ENCODE measurements around the gene CTDSPL. TPM values are rescaled to one million over a fixed set of nuclear protein-coding genes. Genes with fewer than 3 reads are reported as not detected.
"Not testable (repeated sequence)": the region's sequence is repeated elsewhere in the genome, so short reads cannot be mapped to it uniquely, and the experiment has no call there.

CTDSPL gene
- polyA plus RNA-seq, 1 experiment = 40.4 TPM

DNA sequence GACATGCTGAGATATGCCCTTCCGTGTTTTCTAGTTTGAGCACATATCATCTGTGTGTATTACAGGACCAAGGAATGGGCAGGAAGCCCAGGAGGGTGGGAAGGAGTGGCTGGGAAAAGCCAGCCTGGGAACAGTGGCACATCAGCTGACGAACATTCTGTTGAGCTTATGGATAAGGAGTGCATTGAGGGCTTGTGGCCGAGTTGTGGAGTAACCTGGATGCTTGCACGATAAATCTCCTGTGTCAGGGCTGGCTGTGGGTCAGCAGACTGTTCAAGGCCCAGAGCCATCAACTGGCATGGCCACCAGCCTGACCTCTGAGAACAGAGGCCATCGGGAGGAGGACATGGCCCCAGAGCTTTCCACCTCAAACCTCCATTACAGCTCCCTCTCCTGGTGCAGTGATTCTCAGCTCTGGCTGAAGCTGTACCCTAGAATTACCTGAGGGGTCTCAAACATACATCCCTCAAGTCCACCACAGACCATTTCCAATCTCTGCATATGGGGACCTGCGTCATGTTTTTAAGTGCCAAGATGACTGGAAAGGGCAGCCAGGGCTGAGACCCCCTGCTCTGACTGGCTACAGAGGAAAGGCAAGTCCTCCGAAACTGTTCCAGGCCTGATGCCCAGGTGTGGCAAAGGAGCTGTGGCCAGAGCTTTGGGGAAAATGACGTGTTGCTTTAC lies 124.1 kb downstream of the CTDSPL start:
- no peaks in the 10 kb centered on the region; the same call in 1 of the 2 replicates for H3K9me3 ChIP-seq (ENCODE audit: control insufficient read depth, insufficient read depth, low read length)
- ChIA-PET CTCF (interaction anchor here (1.9 to 2.1 kb wide), 2 partner anchors 11 kb away, joined by 8 to 13 read pairs; no protein-coding TSS in a partner anchor), POLR2A (no interaction called here)
- no peak overlapping the region for H3K4me3 ChIP-seq (ENCODE audit: low read depth, low read length)
- TF ChIP-seq, protein P1, sequence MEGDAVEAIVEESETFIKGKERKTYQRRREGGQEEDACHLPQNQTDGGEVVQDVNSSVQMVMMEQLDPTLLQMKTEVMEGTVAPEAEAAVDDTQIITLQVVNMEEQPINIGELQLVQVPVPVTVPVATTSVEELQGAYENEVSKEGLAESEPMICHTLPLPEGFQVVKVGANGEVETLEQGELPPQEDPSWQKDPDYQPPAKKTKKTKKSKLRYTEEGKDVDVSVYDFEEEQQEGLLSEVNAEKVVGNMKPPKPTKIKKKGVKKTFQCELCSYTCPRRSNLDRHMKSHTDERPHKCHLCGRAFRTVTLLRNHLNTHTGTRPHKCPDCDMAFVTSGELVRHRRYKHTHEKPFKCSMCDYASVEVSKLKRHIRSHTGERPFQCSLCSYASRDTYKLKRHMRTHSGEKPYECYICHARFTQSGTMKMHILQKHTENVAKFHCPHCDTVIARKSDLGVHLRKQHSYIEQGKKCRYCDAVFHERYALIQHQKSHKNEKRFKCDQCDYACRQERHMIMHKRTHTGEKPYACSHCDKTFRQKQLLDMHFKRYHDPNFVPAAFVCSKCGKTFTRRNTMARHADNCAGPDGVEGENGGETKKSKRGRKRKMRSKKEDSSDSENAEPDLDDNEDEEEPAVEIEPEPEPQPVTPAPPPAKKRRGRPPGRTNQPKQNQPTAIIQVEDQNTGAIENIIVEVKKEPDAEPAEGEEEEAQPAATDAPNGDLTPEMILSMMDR (IDR thresholded peaks at IDR 0.05; ENCODE audit: low read depth, low read length) = no peak
- DNase-seq (ENCODE audit: low read depth, low spot score) = no peak
- no peaks in the 10 kb centered on the region for H3K27me3 ChIP-seq (ENCODE audit: control insufficient read depth, insufficient read depth, low read length)
- no peak overlapping the region for H3K27ac ChIP-seq (ENCODE audit: low read depth, low read length)

DNA sequence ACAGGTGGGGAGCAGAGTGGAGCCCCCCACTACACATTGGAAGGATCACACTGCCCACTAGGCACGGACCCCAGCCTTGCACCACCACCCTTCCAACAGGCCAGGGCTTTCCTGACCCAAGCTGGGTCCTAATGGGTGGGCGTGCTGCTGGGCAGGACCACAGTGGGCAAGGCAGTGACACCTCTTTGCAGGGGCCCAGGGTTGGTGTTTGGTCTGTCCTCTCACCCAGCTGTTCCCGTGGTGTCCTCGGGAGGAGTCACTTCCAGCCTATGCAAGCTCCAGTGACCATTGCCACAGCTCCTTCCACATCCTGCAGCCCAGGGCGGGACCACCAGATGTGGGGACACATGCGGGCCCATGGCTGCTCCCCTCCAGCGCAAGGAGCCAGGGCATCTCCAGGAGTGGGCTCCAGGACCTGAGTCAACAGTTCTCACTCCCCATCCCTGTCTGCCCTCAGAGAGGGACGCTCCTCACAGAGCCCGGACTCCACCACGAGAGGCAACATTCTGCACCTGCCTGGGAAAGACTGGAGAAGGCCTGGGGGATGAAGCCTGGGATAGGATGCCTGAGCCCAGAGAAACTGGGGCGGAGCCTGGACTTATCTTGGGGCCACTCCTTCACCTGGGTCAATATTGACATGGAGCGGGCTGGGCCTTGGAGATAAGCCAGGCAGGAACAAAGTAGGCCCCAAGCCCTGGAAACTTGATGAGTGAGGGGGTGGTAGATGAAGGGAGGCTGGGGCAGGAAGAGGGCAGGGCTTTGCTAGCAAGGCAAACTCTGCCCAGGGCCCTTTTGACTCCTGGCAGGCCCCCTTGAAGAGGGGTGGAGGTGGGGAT lies 125.0 kb downstream of the CTDSPL start:
- CTCF ChIA-PET = interaction anchor here (0.9 to 2.1 kb wide), 3 partner anchors 10 to 12 kb away, joined by 8 to 13 read pairs (median 8); no protein-coding TSS in a partner anchor
- H3K4me3 ChIP-seq (ENCODE audit: low read depth, low read length) = no peak overlapping the region
- H3K27ac ChIP-seq (ENCODE audit: low read depth, low read length) = no peak overlapping the region
- TF ChIP-seq, protein P1 (IDR thresholded peaks at IDR 0.05; ENCODE audit: low read depth, low read length) = no peak
- H3K9me3 ChIP-seq (ENCODE audit: control insufficient read depth, insufficient read depth, low read length) = no peaks in the 10 kb centered on the region; the same call in 1 of the 2 replicates
- DNase-seq (ENCODE audit: low read depth, low spot score) = no peak
- peaks cover 1% of the 10 kb centered on the region for H3K27me3 ChIP-seq (ENCODE audit: control insufficient read depth, insufficient read depth, low read length)
- POLR2A ChIA-PET = no interaction called here

DNA sequence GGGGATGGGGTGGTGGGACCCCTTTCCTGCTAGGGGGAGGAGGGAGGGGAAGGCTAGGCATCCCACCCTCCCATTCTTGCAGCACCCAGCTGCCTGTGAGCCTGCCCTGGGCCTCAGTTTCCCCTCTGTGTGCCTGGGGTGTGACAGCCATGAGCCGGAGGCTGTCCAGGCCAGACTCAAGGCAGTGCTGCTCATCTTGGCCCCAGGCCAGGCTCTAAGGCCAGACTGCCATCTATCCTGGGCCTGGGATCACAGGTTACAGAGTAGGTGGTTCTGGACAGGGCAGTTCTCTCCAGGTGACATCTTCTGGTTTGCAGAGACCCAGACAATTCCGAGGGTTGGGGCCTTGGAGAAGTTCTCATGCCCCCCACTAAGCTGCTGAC lies 125.6 kb downstream of the CTDSPL start:
- TF ChIP-seq, protein P1 (IDR thresholded peaks at IDR 0.05; ENCODE audit: low read depth, low read length) = no peak
- H3K9me3 ChIP-seq (ENCODE audit: control insufficient read depth, insufficient read depth, low read length) = no peaks in the 10 kb centered on the region; the same call in 1 of the 2 replicates
- H3K27me3 ChIP-seq (ENCODE audit: control insufficient read depth, insufficient read depth, low read length) = peaks cover 4% of the 10 kb centered on the region
- DNase-seq (ENCODE audit: low read depth, low spot score) = no peak
- ChIA-PET POLR2A (no interaction called here), CTCF (interaction anchor here (0.9 kb wide), 1 partner anchor 10 kb away, joined by 8 read pairs; no protein-coding TSS in a partner anchor)
- H3K4me3 ChIP-seq (ENCODE audit: low read depth, low read length) = no peak overlapping the region
- no peak overlapping the region for H3K27ac ChIP-seq (ENCODE audit: low read depth, low read length)

DNA sequence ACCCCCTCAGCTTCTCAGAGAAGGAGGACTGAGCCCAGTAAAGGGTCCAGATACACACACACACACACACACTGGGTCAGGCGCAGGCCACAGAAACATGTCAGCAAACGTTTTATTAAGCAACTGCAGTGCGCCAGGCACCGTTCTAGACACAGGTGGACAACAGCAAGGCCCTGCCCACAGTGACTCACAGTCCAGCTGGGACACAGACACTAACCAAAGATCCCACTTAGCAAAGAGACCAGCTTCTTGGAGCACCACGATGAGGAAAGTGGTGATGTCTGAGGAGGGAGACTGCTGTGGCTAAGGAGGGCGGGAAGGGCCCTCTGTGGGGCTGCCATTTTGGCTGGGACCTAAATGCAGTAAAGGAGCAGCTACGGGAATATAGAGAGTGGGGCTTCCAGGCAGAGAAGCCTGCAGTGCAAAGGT lies 126.1 kb downstream of the CTDSPL start:
- ChIA-PET POLR2A (no interaction called here), CTCF (interaction anchor here (0.9 kb wide), 1 partner anchor 9 kb away, joined by 8 read pairs; no protein-coding TSS in a partner anchor)
- DNase-seq (ENCODE audit: low read depth, low spot score) = no peak

DNA sequence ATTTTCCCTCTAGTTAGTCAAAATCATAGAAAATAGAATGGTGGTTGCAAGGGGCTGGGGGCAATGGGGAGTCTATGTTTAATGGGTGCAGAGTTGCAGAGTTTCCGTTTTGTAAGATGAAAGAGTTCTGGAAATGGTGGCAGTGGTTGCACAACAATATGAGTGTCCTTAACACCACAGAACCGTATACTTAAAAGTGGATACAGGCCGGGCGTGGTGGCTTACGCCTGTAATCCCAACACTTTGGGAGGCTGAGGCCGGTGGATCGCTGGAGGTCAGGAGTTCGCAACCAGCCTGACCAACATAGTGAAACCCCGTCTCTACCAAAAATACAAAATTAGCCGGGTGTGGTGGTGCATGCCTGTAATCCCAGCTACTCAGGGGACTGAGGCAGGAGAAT lies 126.7 kb downstream of the CTDSPL start:
- CTCF ChIA-PET; H3K9me3 ChIP-seq (ENCODE audit: control insufficient read depth, insufficient read depth, low read length); POLR2A ChIA-PET; H3K27me3 ChIP-seq (ENCODE audit: control insufficient read depth, insufficient read depth, low read length); H3K4me3 ChIP-seq (ENCODE audit: low read depth, low read length); H3K27ac ChIP-seq (ENCODE audit: low read depth, low read length); DNase-seq (ENCODE audit: low read depth, low spot score): not testable (repeated sequence)

More for the DNA sequence above, 126.1 kb downstream of the CTDSPL start:
- TF ChIP-seq, protein P1 (IDR thresholded peaks at IDR 0.05; ENCODE audit: low read depth, low read length) = no peak
- Histone ChIP-seq H3K4me3 (ENCODE audit: low read depth, low read length) (no peak overlapping the region), H3K27me3 (ENCODE audit: control insufficient read depth, insufficient read depth, low read length) (peaks cover 4% of the 10 kb centered on the region), H3K9me3 (ENCODE audit: control insufficient read depth, insufficient read depth, low read length) (no peaks in the 10 kb centered on the region; the same call in 1 of the 2 replicates), H3K27ac (ENCODE audit: low read depth, low read length) (no peak overlapping the region)

All from AG04450 (cell line).